GM11168 (cell line): ENCODE measurements around the gene PARD3B.

Experiments
- in situ Hi-C: fragments of 300-500 bp; cut with MboI; formaldehyde crosslinking; loops from one replicate; pipeline ENCODE4 v1.12.0; 2022; ENCODE audit warnings: low sequenced_read_pairs; ENCODE audit not compliant: unreplicated experiment

Gene PARD3B

DNA sequence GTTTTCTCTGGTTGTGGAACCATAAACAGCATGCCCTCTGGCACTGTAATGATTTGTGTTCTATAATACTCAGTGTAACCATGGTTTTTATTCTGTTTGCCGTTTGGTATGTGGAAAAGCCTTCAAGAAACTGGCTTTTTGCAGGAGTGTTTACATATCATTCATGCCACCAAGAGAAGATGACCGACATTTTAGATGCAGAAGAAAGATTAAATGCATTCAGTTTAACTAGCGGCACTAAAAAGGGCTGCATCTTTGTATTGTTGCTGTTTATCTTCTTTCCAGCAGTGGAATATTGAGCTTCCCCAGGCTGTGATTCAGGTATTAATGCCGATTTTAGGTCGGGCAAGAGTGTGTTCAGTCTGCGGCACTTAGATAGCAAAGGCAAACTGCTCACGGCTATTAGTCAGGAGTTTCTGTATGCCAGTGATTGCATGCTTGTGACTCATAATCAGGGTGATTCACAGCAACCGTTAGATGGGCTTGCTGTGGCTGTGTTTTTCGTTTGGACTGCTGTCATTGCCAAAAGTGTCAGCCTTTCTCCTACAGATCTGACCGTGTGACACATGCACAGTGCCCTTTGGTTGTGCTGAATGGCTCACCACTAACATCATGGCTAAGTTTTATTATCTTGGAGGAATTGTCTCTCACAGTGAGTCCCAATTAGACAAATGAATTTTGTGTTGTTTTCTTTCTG is 479.7 kb downstream of the PARD3B start:
- in situ Hi-C loops, result no loop called here

DNA sequence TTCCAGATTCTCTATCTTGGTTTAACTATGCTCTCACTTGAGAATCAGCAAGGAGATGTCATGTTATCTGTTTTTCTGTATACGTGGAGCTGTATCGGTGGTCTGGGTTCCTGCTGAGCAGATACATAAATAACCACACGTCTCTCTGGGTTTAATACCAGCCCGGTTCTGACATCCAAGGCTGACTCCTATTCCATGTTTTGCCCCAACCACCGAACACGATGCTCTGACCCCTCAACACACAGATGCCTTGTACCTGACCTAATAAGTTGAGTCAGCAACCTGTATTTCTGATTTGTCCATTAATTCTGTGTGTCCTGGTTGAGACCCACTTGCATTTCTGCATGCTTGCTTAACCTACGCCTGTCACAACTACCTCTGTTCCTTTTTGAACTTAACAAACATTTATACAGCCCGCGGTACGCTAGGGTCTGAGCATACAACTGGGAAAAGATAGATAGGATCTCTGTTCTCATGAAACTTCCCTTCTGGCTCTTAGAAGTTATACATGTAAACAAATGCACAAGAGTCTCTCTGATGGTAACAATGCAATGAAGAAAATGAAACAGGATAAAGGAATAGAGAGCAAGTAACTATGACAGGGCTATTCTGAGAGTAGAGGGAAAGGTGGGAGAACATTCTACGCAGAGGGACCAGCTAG is 480.4 kb downstream of the PARD3B start:
- in situ Hi-C loops, result no loop called here

DNA sequence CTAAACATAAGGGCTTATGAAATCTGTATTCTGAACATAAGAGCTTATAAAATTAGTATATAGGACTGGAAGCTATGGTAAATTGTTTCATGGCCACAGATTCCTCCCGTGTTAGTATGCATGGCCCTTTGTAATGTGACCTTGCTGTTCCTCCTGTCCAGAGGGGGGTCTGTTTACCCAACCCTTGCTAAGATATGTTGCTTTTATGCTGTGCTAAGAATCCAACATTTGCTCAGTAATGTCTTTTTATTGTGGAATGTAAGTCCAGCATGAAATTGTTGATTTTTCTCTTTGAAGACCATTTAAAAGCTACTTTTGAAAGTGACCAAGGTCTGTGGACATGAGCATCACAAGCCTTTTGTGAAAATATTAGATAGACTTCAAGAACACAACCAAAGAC is 485.4 kb downstream of the PARD3B start:
- in situ Hi-C loops, result no loop called here

DNA sequence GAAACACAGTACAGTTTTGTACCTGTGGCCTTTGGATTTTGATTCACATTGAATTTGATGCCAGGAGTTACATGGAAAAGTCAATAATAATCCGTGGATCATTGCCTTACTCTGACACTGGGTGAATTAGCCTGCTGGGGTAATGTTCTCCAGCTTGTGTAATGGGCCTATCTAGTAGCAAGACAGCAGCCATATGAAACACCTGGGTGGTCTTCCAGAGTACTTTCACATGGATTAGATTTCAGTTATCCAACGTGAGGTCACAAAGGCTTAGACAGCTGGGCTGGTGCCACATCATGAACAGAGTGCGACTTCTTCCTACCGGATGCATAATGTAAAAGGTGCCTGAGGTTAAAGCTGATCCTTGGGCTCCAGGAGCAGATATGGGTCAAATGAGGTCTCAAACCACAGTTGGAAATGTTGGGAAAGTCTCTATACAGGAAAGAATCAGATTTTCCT is 486.8 kb downstream of the PARD3B start:
- in situ Hi-C loops, result no loop called here

DNA sequence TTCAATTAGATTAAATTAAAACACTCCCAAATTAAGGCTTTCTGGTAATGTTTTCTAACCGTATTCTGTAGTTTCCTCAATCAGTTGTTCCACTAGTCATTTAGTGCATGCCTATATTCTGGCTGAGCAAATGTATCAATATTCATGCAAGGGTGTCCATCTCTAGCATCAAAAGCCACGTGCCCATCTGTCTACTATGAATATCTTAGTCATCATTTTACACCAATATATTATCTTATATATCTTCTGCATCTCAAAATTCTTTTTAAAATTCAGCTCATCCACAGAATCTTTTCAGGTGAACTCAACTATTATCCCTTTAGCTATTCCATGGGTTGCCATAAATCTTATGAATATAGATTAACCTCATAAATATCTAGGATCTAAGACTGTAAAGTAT is 488.2 kb downstream of the PARD3B start:
- in situ Hi-C loops, result no loop called here

DNA sequence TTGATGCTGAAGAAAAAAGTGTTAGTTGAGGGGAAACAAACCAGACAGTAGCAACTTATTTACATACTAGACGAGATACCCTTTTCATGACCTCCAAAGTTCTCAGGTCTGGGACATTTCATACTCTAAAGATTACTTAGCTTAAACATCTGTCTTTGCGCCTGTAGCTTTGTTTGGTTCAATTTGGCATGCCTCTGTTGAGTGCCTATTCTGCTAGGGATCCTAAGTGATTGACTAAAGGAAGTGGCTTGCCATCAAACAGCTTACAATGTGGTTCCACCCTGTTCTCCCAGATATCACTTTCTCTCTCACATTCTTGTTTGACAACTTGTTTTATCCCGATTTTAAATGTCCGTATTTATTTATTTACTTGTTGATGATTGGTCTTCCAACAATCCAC is 488.8 kb downstream of the PARD3B start:
- in situ Hi-C loops, result no loop called here

DNA sequence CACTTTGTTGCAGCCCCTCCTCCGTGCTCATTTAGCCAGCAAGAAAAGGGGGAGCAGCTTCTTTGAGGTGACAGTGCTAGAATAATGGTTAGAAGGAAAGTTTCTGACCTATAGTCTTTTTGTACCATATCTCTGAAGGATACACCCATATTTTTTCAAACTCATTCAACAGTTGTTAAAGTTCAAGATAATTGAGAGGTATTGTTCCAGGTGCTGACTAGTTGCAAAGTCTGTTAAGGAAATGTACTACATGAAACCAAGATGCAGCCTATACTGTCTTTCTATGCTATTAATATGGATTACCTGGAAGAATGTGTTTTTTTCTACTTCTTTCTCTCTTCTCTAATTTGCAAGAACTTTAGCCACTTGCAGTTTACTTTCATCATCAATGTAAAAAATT is 495.0 kb downstream of the PARD3B start:
- in situ Hi-C loops, result no loop called here

DNA sequence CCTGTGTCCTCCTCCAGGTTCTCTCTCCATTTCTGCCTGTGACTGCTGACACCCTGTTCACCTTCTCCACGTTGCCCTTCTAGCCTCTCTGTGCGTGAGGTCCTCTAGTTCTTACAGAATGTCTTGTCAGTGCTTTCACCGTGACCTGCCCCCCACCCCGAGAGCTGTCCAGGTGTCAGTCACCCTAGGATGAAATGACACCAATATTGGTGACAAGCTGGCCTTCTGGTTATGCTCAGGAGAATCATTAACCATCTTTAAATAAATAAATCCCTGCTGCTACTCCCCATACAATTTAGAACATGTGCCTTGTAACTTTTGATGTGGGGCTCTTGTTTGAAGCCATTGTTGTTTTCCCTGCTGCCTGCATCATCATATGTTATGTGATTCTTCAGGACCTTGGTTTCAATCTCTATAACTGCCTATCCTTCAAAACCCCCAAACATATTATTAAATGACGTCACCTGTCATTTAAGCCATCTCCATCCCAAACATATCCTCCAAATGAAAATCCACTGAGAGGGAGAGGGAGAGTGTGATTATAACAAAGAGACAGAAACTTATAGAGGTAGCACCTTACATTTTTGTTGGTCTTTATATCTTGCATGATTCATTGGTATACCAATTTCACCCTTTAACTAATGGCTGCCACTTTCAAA is 496.3 kb downstream of the PARD3B start:
- in situ Hi-C loops, result no loop called here

DNA sequence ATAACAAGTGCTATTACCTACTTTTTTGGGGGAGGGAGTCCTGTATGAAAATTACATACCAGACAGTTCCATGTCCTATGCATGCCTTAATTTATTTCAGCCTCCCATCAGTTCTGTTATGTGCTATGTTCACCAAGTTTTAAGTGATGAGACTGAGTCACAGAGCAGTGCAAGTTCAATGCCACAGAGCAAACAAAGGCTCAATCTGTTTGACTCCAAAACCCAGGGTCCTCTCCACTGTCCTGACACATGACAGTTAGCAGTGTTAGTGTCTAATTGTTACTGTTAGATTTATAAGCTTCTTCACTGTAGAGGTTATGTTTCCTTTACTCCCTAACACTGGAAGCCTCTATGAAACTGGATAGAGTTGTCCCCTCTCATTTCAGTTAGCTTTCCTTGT is 498.0 kb downstream of the PARD3B start:
- in situ Hi-C loops, result no loop called here

DNA sequence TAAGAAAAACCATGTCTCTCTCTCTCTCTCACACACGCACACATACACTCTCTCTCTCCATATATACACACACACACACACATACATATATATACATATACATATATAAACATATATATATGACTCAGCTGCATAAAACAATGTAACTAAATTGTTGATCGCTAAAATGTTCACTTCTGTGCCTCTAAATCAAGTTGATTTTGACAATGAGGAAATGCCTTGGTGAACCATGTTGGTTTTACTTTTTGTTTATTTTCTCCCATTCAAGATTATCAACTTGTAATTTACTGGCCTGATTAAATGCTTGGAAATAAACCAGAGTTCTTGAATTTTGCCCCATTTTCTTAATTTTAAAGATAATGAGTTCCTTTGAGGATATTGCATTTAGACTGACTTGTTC is 500.4 kb downstream of the PARD3B start:
- in situ Hi-C loops, result no loop called here

DNA sequence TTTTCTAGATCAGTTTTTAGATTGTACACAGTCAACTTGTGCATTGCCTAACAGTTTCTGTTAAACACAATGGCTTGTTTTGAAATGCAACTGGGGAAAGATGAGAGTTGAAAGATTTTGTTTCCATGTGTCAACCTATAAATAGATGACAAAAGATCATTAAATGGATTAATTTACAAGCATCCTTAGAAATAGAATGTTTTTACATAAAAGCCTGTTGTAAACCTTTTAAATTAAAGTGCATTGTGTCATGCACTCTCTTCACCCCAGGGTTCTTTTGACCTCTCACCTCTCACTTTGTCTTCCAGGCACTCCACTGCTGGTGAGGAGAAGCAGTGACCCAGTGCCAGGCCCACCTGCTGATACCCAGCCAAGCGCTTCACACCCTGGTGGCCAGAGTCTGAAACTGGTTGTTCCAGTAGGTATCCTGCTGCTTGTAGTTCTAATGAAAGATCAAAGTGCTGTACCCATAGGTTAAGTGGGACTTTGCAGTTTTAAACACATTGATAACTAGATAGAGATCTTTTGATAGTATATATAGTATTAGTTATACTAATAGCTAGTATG is 502.1 kb downstream of the PARD3B start:
- in situ Hi-C loops, result no loop called here

DNA sequence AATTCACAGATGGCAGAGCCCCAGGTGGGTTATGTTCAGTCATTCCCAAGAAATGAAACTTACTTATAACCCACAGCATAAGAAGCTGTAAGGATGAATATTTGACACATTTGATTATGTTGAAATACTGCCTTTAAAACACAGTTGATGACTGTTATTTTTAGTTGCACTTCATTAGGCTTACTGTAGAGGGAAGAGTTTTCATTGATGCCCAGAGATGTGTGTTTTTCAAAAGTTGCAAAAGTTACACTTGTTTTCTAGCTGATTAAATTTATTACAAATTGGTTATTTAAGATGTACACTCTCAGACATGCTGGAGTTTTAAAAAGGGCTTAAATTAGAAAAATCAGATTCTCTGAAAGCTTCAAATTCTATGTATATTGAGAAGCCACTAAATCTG is 506.1 kb downstream of the PARD3B start:
- in situ Hi-C loops, result no loop called here

DNA sequence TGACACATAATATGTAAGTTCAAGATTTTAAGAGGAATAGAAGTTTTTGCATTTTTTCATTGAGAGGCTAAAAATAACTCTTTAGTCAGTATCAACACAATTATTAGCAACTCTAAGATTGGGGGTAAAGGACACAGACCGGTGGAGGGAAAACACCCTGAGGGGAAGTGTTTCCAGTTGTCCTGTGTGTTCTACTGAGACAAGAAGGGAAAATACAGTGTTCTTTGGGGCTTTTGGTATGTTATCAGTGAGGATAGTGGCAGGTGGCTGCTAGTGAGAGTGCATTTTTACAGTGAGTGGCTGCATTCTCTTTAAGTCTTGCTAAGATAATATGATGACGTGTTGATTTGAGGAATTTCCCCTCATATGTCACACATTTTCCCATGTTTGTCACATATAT is 507.5 kb downstream of the PARD3B start:
- in situ Hi-C loops, result no loop called here

DNA sequence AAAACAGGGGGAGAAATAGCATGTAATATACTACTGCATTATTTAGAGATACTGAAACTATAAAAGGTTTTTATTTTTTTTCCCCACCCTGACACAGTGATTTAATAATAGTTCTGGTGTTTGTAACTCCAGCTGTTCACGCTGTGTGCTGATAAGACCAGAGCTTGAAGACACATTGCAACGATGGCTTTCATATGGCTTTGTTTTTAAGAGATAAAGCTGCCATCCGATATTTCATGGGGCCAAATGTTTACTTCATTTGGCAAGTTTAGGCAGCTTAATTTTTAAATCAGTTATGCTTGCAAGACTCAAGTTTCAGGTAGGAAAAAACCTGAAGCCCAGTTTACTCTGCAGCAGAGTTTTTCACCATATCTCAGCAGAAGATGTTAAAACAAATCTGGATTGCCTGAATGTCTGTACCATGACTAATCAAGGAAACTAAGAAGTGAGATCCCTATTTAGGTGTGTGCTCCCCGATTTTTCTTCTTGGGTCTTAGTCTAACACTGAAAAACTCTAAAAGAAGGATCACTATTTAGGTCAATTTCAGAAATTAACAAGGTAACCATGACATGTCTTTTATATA is 508.6 kb downstream of the PARD3B start:
- in situ Hi-C loops, result no loop called here

DNA sequence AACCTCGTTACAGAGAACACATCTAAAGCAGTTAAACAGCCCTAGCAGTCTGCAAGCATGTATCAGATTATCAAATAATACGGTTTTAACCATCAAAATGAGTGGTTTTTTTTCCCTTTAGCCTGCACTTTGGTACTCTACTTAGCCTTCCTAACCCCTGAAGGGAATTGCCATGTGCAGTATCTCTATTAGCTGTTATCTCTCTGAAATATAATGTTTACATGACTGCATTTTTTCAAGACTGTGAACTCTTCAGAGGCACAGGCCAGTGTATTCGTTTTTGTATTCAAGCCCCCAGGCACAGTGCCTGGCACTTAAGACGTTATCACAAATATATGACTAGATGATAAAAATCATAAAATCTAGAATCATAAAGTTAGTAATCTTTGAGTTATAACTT is 509.5 kb downstream of the PARD3B start:
- in situ Hi-C loops, result no loop called here

DNA sequence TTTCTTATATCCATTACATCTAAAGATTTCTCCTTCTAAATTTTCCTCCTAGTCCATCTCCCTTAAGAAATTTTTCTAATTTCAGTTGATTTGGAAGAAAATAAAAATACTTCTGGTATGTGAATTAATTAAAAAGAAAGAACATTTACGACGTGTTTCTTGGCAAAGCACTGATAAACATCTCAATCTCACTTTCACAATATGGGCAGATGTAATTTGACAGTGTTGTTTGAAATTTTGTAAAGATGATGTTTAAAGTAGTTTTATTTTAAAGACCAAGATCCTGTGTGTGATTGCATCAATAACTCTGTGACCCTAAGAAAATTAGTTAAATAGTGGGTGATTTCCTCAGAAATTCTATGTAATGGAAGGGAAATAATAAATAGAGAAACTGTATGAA is 510.0 kb downstream of the PARD3B start:
- in situ Hi-C loops, result no loop called here

DNA sequence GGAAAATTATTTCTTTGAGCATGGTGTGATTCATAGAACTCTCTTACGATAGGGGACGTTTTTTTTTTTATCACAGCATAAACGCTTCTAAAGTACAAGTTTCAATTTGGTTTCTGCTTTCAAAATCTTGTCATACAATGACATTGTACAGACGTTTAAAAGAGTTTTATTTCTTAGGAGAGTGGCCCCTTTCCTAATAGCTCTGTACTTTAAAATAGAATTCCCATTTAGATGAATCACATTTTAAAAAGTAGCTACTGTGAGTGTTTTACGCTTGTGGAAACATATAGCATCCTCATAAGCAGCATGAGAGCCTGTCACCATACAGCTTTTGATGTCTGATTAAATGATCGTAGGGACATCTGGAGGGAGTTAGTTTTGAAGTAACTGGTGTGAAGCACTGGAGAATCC is 510.9 kb downstream of the PARD3B start:
- in situ Hi-C loops, result no loop called here

DNA sequence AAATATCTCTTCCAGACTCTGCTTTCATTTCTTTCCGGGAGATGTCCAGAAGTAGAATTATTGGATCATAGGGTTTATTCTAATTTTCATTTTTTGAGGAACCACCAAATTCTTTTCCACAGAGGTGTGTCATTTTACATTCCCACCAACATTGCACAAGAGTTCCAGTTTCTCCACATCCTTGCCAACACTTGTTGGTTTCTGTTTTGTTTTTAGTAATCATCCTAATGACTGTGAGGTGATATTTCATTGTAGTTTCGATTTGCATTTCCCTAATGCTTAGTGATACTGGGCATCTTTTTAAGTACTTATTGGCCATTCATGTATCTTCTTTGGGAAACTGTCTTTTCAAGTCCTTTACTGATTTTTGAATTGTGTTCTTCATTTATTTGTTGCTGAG is 513.1 kb downstream of the PARD3B start:
- in situ Hi-C loops, result no loop called here

DNA sequence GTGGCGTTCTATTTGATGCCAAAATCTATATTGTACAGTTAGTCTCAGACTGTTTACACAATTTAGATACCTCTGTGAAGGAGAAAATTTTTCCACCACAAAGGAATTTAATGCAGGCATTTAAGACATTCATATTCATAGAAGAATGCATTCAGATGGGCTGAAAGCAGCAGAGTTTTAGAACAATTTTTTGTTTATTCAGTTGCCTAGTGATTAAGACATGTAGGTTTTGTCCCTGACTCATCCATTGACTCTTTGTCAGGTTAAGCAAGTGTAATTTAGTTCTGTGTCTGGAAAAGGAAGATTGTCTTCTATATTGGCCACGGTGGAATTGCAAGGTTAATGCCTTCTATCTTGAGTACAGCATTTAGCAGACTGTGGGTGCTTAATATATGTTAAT is 515.0 kb downstream of the PARD3B start:
- in situ Hi-C loops, result no loop called here

DNA sequence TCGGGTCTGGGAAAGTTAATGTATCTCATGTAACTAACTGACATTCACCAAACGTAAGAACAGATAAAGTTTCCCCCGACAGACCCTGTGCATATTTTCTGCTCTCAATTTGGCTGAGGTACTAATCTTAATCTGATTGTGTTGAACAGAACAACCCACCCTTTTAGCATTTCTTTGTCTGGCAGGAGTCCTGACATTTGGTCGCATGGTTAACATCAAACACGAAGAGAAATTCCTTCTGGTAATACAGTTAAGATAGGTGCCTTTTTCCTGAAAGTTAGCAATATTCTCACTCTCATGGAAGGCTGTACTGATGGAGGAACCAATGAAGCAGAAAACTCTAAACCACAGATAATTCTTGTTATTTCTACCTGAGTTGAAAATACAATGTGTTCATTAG is 520.8 kb downstream of the PARD3B start:
- in situ Hi-C loops, result no loop called here

DNA sequence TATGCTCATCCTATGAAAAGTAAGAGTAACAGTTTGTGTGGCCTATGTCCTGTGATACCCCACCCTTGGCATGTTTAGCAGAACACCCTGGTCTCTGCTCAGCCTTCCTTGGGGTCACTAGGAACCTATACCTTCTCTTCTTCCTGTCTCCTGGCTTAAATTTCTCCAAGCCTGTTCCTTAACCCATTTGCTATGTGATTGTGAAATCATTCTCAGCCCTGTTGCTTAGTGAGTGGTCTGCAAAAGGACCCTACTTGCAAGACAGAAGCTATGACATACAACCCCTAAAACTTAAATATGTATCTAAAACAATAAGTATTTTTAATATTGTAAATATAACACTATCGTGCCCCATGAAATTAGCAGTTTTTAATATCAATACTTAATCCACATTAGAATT is 524.7 kb downstream of the PARD3B start:
- in situ Hi-C loops, result no loop called here
